Vagina (tissue), 2 donors: Measurements from ENCODE around the gene TRIM3.

Source experiments
- POLR2A ChIP-seq, 2 donors: fragments of 450-650 bp; IDR thresholded peaks; one replicate each; pipeline ENCODE4 v1.6.1; 2017; ENCODE audit warnings: antibody characterized with exemption in 2 of 2, mild to moderate bottlenecking in 2 of 2, moderate library complexity in 2 of 2
- TF ChIP-seq, protein P1 (sequence below), 3 experiments: fragments of 450-650 bp in 2 of 3; fragments of 200-600 bp in 1 of 3; sonication (generic) in 1 of 3; IDR thresholded peaks; one replicate each; pipeline ENCODE4 v1.5.1; 2017 to 2019; ENCODE audit warnings: antibody characterized with exemption in 3 of 3, mild to moderate bottlenecking in 2 of 3, moderate library complexity in 2 of 3

DNA sequence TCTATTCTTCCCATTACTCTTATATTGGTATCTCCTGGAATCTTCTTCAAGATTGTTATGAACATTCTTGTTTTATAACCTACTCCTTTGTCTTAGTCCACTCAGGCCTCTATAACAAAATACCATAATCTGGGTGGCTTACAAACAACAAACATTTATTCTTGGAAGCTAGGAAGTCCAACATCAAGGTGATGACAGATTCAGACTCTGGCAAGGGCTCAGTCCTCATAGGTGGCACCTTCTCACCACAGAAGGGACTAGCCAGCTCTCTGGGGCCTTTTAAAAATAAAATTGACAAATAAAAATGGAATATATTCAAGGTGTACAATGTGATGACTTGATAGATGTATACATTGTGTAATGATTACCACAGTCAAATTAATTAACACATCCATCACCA is 43.1 kb upstream of the TRIM3 start:
- TF ChIP-seq, protein P1, sequence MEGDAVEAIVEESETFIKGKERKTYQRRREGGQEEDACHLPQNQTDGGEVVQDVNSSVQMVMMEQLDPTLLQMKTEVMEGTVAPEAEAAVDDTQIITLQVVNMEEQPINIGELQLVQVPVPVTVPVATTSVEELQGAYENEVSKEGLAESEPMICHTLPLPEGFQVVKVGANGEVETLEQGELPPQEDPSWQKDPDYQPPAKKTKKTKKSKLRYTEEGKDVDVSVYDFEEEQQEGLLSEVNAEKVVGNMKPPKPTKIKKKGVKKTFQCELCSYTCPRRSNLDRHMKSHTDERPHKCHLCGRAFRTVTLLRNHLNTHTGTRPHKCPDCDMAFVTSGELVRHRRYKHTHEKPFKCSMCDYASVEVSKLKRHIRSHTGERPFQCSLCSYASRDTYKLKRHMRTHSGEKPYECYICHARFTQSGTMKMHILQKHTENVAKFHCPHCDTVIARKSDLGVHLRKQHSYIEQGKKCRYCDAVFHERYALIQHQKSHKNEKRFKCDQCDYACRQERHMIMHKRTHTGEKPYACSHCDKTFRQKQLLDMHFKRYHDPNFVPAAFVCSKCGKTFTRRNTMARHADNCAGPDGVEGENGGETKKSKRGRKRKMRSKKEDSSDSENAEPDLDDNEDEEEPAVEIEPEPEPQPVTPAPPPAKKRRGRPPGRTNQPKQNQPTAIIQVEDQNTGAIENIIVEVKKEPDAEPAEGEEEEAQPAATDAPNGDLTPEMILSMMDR (IDR thresholded peaks at IDR 0.05), result no peak
- no peak for TF ChIP-seq POLR2A (IDR thresholded peaks at IDR 0.05)
